GM06990 (cell line): ENCODE measurements around the gene KPNA4.
"Not testable (repeated sequence)": the region's sequence is repeated elsewhere in the genome, so short reads cannot be mapped to it uniquely, and the experiment has no call there.

Experiments used
- DNase-seq: peaks from one replicate; pipeline ENCODE4 v3.0.0-alpha.2; 2011; ENCODE audit not compliant: insufficient read length; ENCODE audit errors: extremely low read depth
- H3K27me3 ChIP-seq: replicated peaks from 2 replicates; pipeline ENCODE4 v1.6.0; 2011; ENCODE audit warnings: low read length; ENCODE audit not compliant: control insufficient read depth, insufficient read depth
- H3K36me3 ChIP-seq: 2 replicates; pipeline ENCODE4 v1.5.1; 2011; ENCODE audit warnings: low read length; ENCODE audit not compliant: control insufficient read depth, insufficient read depth
- H3K4me3 ChIP-seq: replicated peaks from 2 replicates; pipeline ENCODE4 v1.5.1; 2011; ENCODE audit warnings: low read depth, mild to moderate bottlenecking, control low read depth, low read length
- CTCF ChIP-seq: IDR thresholded peaks from 2 replicates; pipeline ENCODE4 v1.5.1; 2011; ENCODE audit warnings: low read length, control low read depth, mild to moderate bottlenecking, inconsistent platforms; ENCODE audit not compliant: insufficient read depth, poor library complexity, severe bottlenecking

Gene KPNA4

GRCh38 chr3:160607826-160608225 lies 42.5 kb upstream of the KPNA4 start:
- H3K36me3 ChIP-seq, result no peaks in the 10 kb centered on the region
- no peaks in the 10 kb centered on the region for H3K27me3 ChIP-seq
- no peak for DNase-seq
- H3K4me3 ChIP-seq, result no peak overlapping the region
- no peak for TF ChIP-seq CTCF

GRCh38 chr3:160605315-160605714 lies 39.9 kb upstream of the KPNA4 start:
- H3K27me3 ChIP-seq, result no peaks in the 10 kb centered on the region

GRCh38 chr3:160603845-160604244 lies 38.5 kb upstream of the KPNA4 start:
- not testable (repeated sequence) for H3K27me3 ChIP-seq, H3K36me3 ChIP-seq, H3K4me3 ChIP-seq, DNase-seq

More at GRCh38 chr3:160605315-160605714, 39.9 kb upstream of the KPNA4 start:
- H3K4me3 ChIP-seq, result no peak overlapping the region
- no peaks in the 10 kb centered on the region for H3K36me3 ChIP-seq
- TF ChIP-seq CTCF, result no peak
- DNase-seq, result no peak

- Histone ChIP-seq H3K4me3 (no peak overlapping the region), H3K27me3 (no peaks in the 10 kb centered on the region), H3K36me3 (no peaks in the 10 kb centered on the region)
- no peak for TF ChIP-seq CTCF
- no peak for DNase-seq
Measured at GRCh38 chr3:160602259-160602658, 36.9 kb upstream of the KPNA4 start.

- H3K4me3 ChIP-seq, result no peak overlapping the region
- TF ChIP-seq CTCF, result no peak
- no peak for DNase-seq
Measured at GRCh38 chr3:160601288-160601687, 35.9 kb upstream of the KPNA4 start.

GRCh38 chr3:160598865-160599264 lies 33.5 kb upstream of the KPNA4 start:
- Histone ChIP-seq H3K27me3 (no peaks in the 10 kb centered on the region), H3K4me3 (no peak overlapping the region), H3K36me3 (no peaks in the 10 kb centered on the region)
- DNase-seq, result no peak
- no peak for TF ChIP-seq CTCF

More at GRCh38 chr3:160601288-160601687, 35.9 kb upstream of the KPNA4 start:
- no peaks in the 10 kb centered on the region for H3K36me3 ChIP-seq
- no peaks in the 10 kb centered on the region for H3K27me3 ChIP-seq
